GM21786 (cell line): ENCODE data around the gene NTSR1.
"Not testable (repeated sequence)": the region's sequence is repeated elsewhere in the genome, so short reads cannot be mapped to it uniquely, and the experiment has no call there.

Experiments
- ATAC-seq: cut with Tn5 transposase; IDR thresholded peaks from one replicate; pipeline ENCODE4 v1.9.1; 2021; ENCODE audit not compliant: unreplicated experiment

The NTSR1 gene

GRCh38 chr20:62671765-62672164 is 36.9 kb upstream of the NTSR1 start:
- ATAC-seq, result no peak

GRCh38 chr20:62674370-62674769 is 34.3 kb upstream of the NTSR1 start:
- ATAC-seq, result no peak

- no peak for ATAC-seq
Observed at GRCh38 chr20:62675156-62675876, 33.3 kb upstream of the NTSR1 start.

- ATAC-seq, result no peak
Observed at GRCh38 chr20:62675877-62676260, 32.8 kb upstream of the NTSR1 start.

GRCh38 chr20:62676976-62677375 is 31.7 kb upstream of the NTSR1 start:
- no peak for ATAC-seq

- ATAC-seq, result no peak
Observed at GRCh38 chr20:62677678-62678077, 31.0 kb upstream of the NTSR1 start.

- no peak for ATAC-seq
Observed at GRCh38 chr20:62678553-62678952, 30.1 kb upstream of the NTSR1 start.

GRCh38 chr20:62679978-62680589 is 28.6 kb upstream of the NTSR1 start:
- no peak for ATAC-seq

GRCh38 chr20:62682912-62683517 is 25.6 kb upstream of the NTSR1 start:
- no peak for ATAC-seq

- ATAC-seq, result not testable (repeated sequence)
Observed at GRCh38 chr20:62683660-62684322, 24.8 kb upstream of the NTSR1 start.

GRCh38 chr20:62684981-62685380 is 23.7 kb upstream of the NTSR1 start:
- ATAC-seq, result no peak

- no peak for ATAC-seq
Observed at GRCh38 chr20:62685781-62686555, 22.7 kb upstream of the NTSR1 start.

- ATAC-seq, result no peak
Observed at GRCh38 chr20:62686869-62687830, 21.5 kb upstream of the NTSR1 start.

- ATAC-seq, result no peak
Observed at GRCh38 chr20:62688083-62688482, 20.6 kb upstream of the NTSR1 start.

GRCh38 chr20:62688855-62689460 is 19.7 kb upstream of the NTSR1 start:
- no peak for ATAC-seq

GRCh38 chr20:62689861-62690260 is 18.8 kb upstream of the NTSR1 start:
- no peak for ATAC-seq

- no peak for ATAC-seq
Observed at GRCh38 chr20:62690261-62690820, 18.3 kb upstream of the NTSR1 start.

GRCh38 chr20:62691487-62691886 is 17.1 kb upstream of the NTSR1 start:
- no peak for ATAC-seq

- no peak for ATAC-seq
Observed at GRCh38 chr20:62692176-62692575, 16.5 kb upstream of the NTSR1 start.
